GM12878 (cell line): Measurements from ENCODE around the gene NOP16. TPM values are rescaled to one million over a fixed set of nuclear protein-coding genes. Genes with fewer than 3 reads are reported as not detected.

ENCODE experiments used
- BHLHE40 ChIP-seq, 2 experiments: fragments of 450-650 bp in 1 of 2; IDR thresholded peaks; 2 replicates each; pipeline ENCODE4 v1.6.1; 2011 to 2017; ENCODE audit warnings: low read depth in 2 of 2, borderline replicate concordance in 1 of 2, improper control_type of control experiment in 1 of 2, low read length in 1 of 2, mild to moderate bottlenecking in 1 of 2
- CREB1 ChIP-seq: IDR thresholded peaks from 2 replicates; pipeline ENCODE4 v1.6.1; 2012; ENCODE audit warnings: low read depth, mild to moderate bottlenecking, inconsistent platforms
- FOXK2 ChIP-seq: fragments of 450-650 bp; IDR thresholded peaks from 2 replicates; pipeline ENCODE4 v1.6.1; 2017; ENCODE audit warnings: mild to moderate bottlenecking, moderate library complexity
- LARP7 ChIP-seq: fragments of 450-650 bp; IDR thresholded peaks from 2 replicates; pipeline ENCODE4 v1.6.1; 2017; ENCODE audit warnings: mild to moderate bottlenecking
- NFYA ChIP-seq: IDR thresholded peaks from 2 replicates; pipeline ENCODE4 v1.6.1; 2011; ENCODE audit warnings: low read depth, mild to moderate bottlenecking, low read length, improper control_type of control experiment, borderline replicate concordance
- RBBP5 ChIP-seq: fragments of 200-600 bp; sonication (generic); conservative IDR thresholded peaks from 2 replicates; pipeline ENCODE4 v1.6.1; 2016
- SMC3 ChIP-seq: IDR thresholded peaks from 2 replicates; pipeline ENCODE4 v1.6.1; 2011; ENCODE audit warnings: low read length, improper control_type of control experiment, borderline replicate concordance
- SUPT20H ChIP-seq: IDR thresholded peaks from 2 replicates; pipeline ENCODE4 v1.6.1; 2011; ENCODE audit warnings: low read depth, mild to moderate bottlenecking, low read length, moderate library complexity, borderline replicate concordance; ENCODE audit not compliant: control insufficient read depth
- TAF1 ChIP-seq: IDR thresholded peaks from 2 replicates; pipeline ENCODE4 v1.6.1; 2011; ENCODE audit warnings: mild to moderate bottlenecking, low read depth, low read length, borderline replicate concordance
- ZNF24 ChIP-seq: fragments of 450-650 bp; IDR thresholded peaks from 2 replicates; pipeline ENCODE4 v1.6.1; 2017; ENCODE audit warnings: antibody characterized with exemption, mild to moderate bottlenecking
- ZNF384 ChIP-seq: IDR thresholded peaks from 2 replicates; pipeline ENCODE4 v1.6.1; 2012; ENCODE audit warnings: low read depth, mild to moderate bottlenecking, low read length, improper control_type of control experiment, borderline replicate concordance
- polyA plus RNA-seq, 11 experiments: library from polyadenylated mRNA; depleted of rRNA in 4 of 11; unstranded in 6 of 11; stranded (reverse) in 5 of 11; fragments of >200 nt; fragmentation: Nextera tagmentation in 4 of 11; fragmentation: Illumina TruSeq in 1 of 11; extraction: Ambion mirVana in 4 of 11; extraction: Trizol in 1 of 11; gene quantifications; 1 replicate in 1 of 11; 2 replicates in 10 of 11; pipeline versions ENCODE4 v1.2.1 to v1.2.3, GENCODE V29; 2011 to 2016; ENCODE audit warnings: inconsistent platforms in 2 of 11, missing spikeins in 2 of 11, low read depth in 1 of 11
- total RNA-seq, 4 experiments: library from RNA; depleted of rRNA in 3 of 4; stranded (reverse); fragments of >200 nt in 3 of 4; fragmentation: Illumina TruSeq in 1 of 4; extraction: Trizol in 1 of 4; gene quantifications; 2 replicates each; pipeline versions ENCODE4 v1.2.1 to v1.2.3, GENCODE V29; 2013 to 2021
- TF ChIP-seq, protein P1 (sequence below): IDR thresholded peaks from 2 replicates; pipeline ENCODE4 v1.6.1; 2012; ENCODE audit warnings: mild to moderate bottlenecking, low read depth, low read length
- TF ChIP-seq, protein P2 (sequence below): fragments of 450-650 bp; IDR thresholded peaks from 2 replicates; pipeline ENCODE4 v1.6.1; 2016; ENCODE audit warnings: mild to moderate bottlenecking
- TF ChIP-seq, protein P3 (sequence below): IDR thresholded peaks from 2 replicates; pipeline ENCODE4 v1.6.1; 2012; ENCODE audit warnings: low read depth, low read length, improper control_type of control experiment
- TF ChIP-seq, protein P4 (sequence below): fragments of 450-650 bp; IDR thresholded peaks from 2 replicates; pipeline ENCODE4 v1.6.1; 2016; ENCODE audit warnings: mild to moderate bottlenecking
- TF ChIP-seq, protein P5 (sequence below): fragments of 150-350 bp; IDR thresholded peaks from 2 replicates; pipeline ENCODE4 v1.6.1; 2014; ENCODE audit warnings: mild to moderate bottlenecking, low read depth, low read length

NOP16 gene
- total and polyA plus RNA-seq, 10 of the 15 experiments (the other 5 are each of a cell fraction or from before 2014, with no cell fraction given), result 50.3 to 276 (median 116) TPM

DNA sequence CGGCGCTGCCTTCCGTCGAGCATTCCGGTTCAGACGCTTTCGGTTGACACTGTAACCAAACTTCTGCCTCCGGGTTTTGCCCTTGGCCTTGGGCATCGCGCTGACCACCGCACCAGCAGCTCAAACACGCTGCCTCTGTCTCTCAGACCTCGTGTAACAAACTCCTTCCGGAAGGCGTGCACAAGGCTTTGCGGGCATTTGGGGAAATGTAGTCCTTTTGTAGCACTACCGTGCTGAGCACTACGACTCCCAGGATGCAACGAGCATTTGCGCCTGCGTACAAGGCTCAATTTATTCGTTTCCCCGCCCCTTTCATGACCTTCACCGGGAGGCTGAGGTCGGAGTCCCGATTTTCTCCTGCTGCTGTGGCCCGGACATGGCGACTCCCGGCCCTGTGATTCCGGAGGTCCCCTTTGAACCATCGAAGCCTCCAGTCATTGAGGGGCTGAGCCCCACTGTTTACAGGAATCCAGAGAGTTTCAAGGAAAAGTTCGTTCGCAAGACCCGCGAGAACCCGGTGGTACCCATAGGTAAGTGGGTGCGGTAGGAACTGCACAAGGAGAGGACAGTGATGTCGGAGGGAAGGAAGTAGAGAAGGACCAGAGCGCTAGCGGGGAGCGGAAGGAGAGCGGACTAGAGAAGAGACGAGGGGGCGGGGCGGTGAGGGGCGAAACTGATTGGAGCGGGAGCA lies at the start of gene NOP16, which contains the start of gene HIGD2A (continued):
- TF ChIP-seq, protein P1, sequence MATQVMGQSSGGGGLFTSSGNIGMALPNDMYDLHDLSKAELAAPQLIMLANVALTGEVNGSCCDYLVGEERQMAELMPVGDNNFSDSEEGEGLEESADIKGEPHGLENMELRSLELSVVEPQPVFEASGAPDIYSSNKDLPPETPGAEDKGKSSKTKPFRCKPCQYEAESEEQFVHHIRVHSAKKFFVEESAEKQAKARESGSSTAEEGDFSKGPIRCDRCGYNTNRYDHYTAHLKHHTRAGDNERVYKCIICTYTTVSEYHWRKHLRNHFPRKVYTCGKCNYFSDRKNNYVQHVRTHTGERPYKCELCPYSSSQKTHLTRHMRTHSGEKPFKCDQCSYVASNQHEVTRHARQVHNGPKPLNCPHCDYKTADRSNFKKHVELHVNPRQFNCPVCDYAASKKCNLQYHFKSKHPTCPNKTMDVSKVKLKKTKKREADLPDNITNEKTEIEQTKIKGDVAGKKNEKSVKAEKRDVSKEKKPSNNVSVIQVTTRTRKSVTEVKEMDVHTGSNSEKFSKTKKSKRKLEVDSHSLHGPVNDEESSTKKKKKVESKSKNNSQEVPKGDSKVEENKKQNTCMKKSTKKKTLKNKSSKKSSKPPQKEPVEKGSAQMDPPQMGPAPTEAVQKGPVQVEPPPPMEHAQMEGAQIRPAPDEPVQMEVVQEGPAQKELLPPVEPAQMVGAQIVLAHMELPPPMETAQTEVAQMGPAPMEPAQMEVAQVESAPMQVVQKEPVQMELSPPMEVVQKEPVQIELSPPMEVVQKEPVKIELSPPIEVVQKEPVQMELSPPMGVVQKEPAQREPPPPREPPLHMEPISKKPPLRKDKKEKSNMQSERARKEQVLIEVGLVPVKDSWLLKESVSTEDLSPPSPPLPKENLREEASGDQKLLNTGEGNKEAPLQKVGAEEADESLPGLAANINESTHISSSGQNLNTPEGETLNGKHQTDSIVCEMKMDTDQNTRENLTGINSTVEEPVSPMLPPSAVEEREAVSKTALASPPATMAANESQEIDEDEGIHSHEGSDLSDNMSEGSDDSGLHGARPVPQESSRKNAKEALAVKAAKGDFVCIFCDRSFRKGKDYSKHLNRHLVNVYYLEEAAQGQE, result no peak
- peak; percentile 74; the same call in 1 of the 2 replicates for TF ChIP-seq TAF1
- no peak for TF ChIP-seq NFYA
- TF ChIP-seq, protein P2, sequence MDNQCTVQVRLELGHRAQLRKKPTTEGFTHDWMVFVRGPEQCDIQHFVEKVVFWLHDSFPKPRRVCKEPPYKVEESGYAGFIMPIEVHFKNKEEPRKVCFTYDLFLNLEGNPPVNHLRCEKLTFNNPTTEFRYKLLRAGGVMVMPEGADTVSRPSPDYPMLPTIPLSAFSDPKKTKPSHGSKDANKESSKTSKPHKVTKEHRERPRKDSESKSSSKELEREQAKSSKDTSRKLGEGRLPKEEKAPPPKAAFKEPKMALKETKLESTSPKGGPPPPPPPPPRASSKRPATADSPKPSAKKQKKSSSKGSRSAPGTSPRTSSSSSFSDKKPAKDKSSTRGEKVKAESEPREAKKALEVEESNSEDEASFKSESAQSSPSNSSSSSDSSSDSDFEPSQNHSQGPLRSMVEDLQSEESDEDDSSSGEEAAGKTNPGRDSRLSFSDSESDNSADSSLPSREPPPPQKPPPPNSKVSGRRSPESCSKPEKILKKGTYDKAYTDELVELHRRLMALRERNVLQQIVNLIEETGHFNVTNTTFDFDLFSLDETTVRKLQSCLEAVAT, result peak; percentile 87
- no peak for TF ChIP-seq ZNF24
- no peak for TF ChIP-seq FOXK2
- TF ChIP-seq, protein P3, sequence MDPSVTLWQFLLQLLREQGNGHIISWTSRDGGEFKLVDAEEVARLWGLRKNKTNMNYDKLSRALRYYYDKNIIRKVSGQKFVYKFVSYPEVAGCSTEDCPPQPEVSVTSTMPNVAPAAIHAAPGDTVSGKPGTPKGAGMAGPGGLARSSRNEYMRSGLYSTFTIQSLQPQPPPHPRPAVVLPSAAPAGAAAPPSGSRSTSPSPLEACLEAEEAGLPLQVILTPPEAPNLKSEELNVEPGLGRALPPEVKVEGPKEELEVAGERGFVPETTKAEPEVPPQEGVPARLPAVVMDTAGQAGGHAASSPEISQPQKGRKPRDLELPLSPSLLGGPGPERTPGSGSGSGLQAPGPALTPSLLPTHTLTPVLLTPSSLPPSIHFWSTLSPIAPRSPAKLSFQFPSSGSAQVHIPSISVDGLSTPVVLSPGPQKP, result peak; percentile 81
- TF ChIP-seq, protein P4, sequence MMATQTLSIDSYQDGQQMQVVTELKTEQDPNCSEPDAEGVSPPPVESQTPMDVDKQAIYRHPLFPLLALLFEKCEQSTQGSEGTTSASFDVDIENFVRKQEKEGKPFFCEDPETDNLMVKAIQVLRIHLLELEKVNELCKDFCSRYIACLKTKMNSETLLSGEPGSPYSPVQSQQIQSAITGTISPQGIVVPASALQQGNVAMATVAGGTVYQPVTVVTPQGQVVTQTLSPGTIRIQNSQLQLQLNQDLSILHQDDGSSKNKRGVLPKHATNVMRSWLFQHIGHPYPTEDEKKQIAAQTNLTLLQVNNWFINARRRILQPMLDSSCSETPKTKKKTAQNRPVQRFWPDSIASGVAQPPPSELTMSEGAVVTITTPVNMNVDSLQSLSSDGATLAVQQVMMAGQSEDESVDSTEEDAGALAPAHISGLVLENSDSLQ, result peak; percentile 56
- TF ChIP-seq ZNF384, result peak; percentile 38
- no peak for TF ChIP-seq SUPT20H
- no peak for TF ChIP-seq RBBP5
- peak; percentile 44 to 54; a peak in 3 of 4 replicates for TF ChIP-seq BHLHE40 (IDR thresholded peaks at IDR 0.05; ENCODE audit: borderline replicate concordance in 1 of 2, low read depth in 2 of 2, low read length in 1 of 2)
- no peak for TF ChIP-seq LARP7
- no peak for TF ChIP-seq SMC3
- TF ChIP-seq CREB1, result peak; percentile 77
- TF ChIP-seq, protein P5, sequence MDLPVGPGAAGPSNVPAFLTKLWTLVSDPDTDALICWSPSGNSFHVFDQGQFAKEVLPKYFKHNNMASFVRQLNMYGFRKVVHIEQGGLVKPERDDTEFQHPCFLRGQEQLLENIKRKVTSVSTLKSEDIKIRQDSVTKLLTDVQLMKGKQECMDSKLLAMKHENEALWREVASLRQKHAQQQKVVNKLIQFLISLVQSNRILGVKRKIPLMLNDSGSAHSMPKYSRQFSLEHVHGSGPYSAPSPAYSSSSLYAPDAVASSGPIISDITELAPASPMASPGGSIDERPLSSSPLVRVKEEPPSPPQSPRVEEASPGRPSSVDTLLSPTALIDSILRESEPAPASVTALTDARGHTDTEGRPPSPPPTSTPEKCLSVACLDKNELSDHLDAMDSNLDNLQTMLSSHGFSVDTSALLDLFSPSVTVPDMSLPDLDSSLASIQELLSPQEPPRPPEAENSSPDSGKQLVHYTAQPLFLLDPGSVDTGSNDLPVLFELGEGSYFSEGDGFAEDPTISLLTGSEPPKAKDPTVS, result peak; percentile 74; the same call in 1 of the 2 replicates
